ENCODE data around the gene NAB1.

The NAB1 gene

GRCh38 chr2:190615555-190616200 lies 33.2 kb upstream of the NAB1 start:
- no peak overlapping the region for H3K27ac ChIP-seq
- TF ChIP-seq CTCF (IDR thresholded peaks at IDR 0.05): no peak
- no peak for TF ChIP-seq ZFX (IDR thresholded peaks at IDR 0.05; ENCODE audit: borderline replicate concordance)

- TF ChIP-seq CTCF (IDR thresholded peaks at IDR 0.05) (no peak), ZFX (IDR thresholded peaks at IDR 0.05; ENCODE audit: borderline replicate concordance) (no peak)
- 0 out of 2 replicates have a peak overlapping the region, but pooled peaks have one; percentile 6 for H3K27ac ChIP-seq
These were observed 30.9 kb upstream of the NAB1 start for GRCh38 chr2:190618030-190618429.

- H3K27ac ChIP-seq: no peak overlapping the region
- TF ChIP-seq ZFX (IDR thresholded peaks at IDR 0.05; ENCODE audit: borderline replicate concordance) (no peak), CTCF (IDR thresholded peaks at IDR 0.05) (no peak)
These were observed 23.2 kb upstream of the NAB1 start for GRCh38 chr2:190625691-190626090.

GRCh38 chr2:190626641-190627210 lies 22.2 kb upstream of the NAB1 start:
- H3K27ac ChIP-seq: no peak overlapping the region
- TF ChIP-seq CTCF (IDR thresholded peaks at IDR 0.05): no peak
- TF ChIP-seq ZFX (IDR thresholded peaks at IDR 0.05; ENCODE audit: borderline replicate concordance): no peak

GRCh38 chr2:190627448-190628412 lies 21.2 kb upstream of the NAB1 start:
- H3K27ac ChIP-seq: no peak overlapping the region
- TF ChIP-seq ZFX (IDR thresholded peaks at IDR 0.05; ENCODE audit: borderline replicate concordance) (no peak), CTCF (IDR thresholded peaks at IDR 0.05) (no peak)

GRCh38 chr2:190628591-190629319 lies 20.1 kb upstream of the NAB1 start:
- H3K27ac ChIP-seq: no peak overlapping the region
- no peak for TF ChIP-seq CTCF (IDR thresholded peaks at IDR 0.05)
- no peak for TF ChIP-seq ZFX (IDR thresholded peaks at IDR 0.05; ENCODE audit: borderline replicate concordance)

All from 22Rv1 (cell line).